Neural progenitor cell (in vitro differentiated cells): ENCODE measurements around the gene B3GALT4. TPM values are rescaled to one million over a fixed set of nuclear protein-coding genes. Genes with fewer than 3 reads are reported as not detected.
A peak's percentile ranks its signal among the peaks of the same experiment; 100 is the strongest.

ENCODE experiments used
- DNase-seq: peaks from one replicate; pipeline ENCODE4 v3.0.0-alpha.2; 2016; ENCODE audit warnings: low spot score
- H2AFZ ChIP-seq: fragments of 200-600 bp; sonication (generic); replicated peaks from 2 replicates; pipeline ENCODE4 v1.6.1; 2016; ENCODE audit warnings: antibody characterized with exemption
- H3F3A ChIP-seq: fragments of 200-600 bp; sonication (generic); 2 replicates; pipeline ENCODE4 v1.6.1; 2016; ENCODE audit warnings: antibody characterized with exemption, low read depth
- H3K27ac ChIP-seq: fragments of 200-600 bp; sonication (generic); 2 replicates; pipeline ENCODE4 v1.5.1; 2016; ENCODE audit warnings: mild to moderate bottlenecking
- H3K27me3 ChIP-seq: fragments of 200-600 bp; sonication (generic); 2 replicates; pipeline ENCODE4 v1.6.1; 2016; ENCODE audit warnings: mild to moderate bottlenecking, moderate library complexity
- H3K36me3 ChIP-seq: fragments of 200-600 bp; sonication (generic); 2 replicates; pipeline ENCODE4 v1.5.1; 2016
- H3K4me1 ChIP-seq: fragments of 200-600 bp; sonication (generic); 2 replicates; pipeline ENCODE4 v1.6.1; 2016; ENCODE audit warnings: mixed run types
- H3K4me2 ChIP-seq: fragments of 200-600 bp; sonication (generic); 2 replicates; pipeline ENCODE4 v1.6.1; 2016
- H3K4me3 ChIP-seq: fragments of 200-600 bp; sonication (generic); 2 replicates; pipeline ENCODE4 v1.5.1; 2016
- H3K79me2 ChIP-seq: fragments of 200-600 bp; sonication (generic); 2 replicates; pipeline ENCODE4 v1.6.1; 2016; ENCODE audit warnings: low read depth
- H3K9ac ChIP-seq: fragments of 200-600 bp; sonication (generic); 2 replicates; pipeline ENCODE4 v1.6.1; 2016
- H3K9me3 ChIP-seq: fragments of 200-600 bp; sonication (generic); 2 replicates; pipeline ENCODE4 v1.5.1; 2016; ENCODE audit warnings: low read depth
- H4K20me1 ChIP-seq: fragments of 200-600 bp; sonication (generic); 2 replicates; pipeline ENCODE4 v1.6.1; 2016; ENCODE audit warnings: low read depth
- H3K27ac Mint-ChIP-seq: 3 replicates; pipeline ENCODE4 v1.8.0; 2021; ENCODE audit warnings: mixed read lengths
- H3K27me3 Mint-ChIP-seq: 2 replicates; pipeline ENCODE4 v1.8.0; 2022; ENCODE audit warnings: low read depth, mild to moderate bottlenecking, inconsistent platforms, moderate library complexity, mixed read lengths; ENCODE audit not compliant: insufficient read depth
- H3K36me3 Mint-ChIP-seq: 3 replicates; pipeline ENCODE4 v1.8.0; 2021; ENCODE audit warnings: mixed read lengths
- H3K4me1 Mint-ChIP-seq: 3 replicates; pipeline ENCODE4 v1.8.0; 2021; ENCODE audit warnings: mixed read lengths
- H3K4me3 Mint-ChIP-seq: 3 replicates; pipeline ENCODE4 v1.8.0; 2021; ENCODE audit warnings: mild to moderate bottlenecking, moderate library complexity, mixed read lengths
- H3K9me3 Mint-ChIP-seq: 3 replicates; pipeline ENCODE4 v1.8.0; 2020; ENCODE audit warnings: mixed read lengths
- EZH2 ChIP-seq: fragments of 200-600 bp; sonication (generic); IDR thresholded peaks from 2 replicates; pipeline ENCODE4 v1.6.1; 2017; ENCODE audit warnings: antibody characterized with exemption, mild to moderate bottlenecking, moderate library complexity
- EZH2phosphoT487 ChIP-seq: fragments of 200-600 bp; sonication (generic); IDR thresholded peaks from 2 replicates; pipeline ENCODE4 v1.6.1; 2017; ENCODE audit warnings: antibody characterized with exemption
- total RNA-seq: library from RNA; depleted of rRNA; stranded (reverse); fragments of >200 nt; gene quantifications from 2 replicates; pipeline ENCODE4 v1.2.3, GENCODE V29; 2015; ENCODE audit warnings: low replicate concordance
- TF ChIP-seq, protein P1 (sequence below): fragments of 200-600 bp; sonication (generic); IDR thresholded peaks from 2 replicates; pipeline ENCODE4 v1.5.1; 2017; ENCODE audit warnings: antibody characterized with exemption, mild to moderate bottlenecking

B3GALT4 gene
- total RNA-seq, 1 donor from 2014 or later = 1.1 TPM

DNA sequence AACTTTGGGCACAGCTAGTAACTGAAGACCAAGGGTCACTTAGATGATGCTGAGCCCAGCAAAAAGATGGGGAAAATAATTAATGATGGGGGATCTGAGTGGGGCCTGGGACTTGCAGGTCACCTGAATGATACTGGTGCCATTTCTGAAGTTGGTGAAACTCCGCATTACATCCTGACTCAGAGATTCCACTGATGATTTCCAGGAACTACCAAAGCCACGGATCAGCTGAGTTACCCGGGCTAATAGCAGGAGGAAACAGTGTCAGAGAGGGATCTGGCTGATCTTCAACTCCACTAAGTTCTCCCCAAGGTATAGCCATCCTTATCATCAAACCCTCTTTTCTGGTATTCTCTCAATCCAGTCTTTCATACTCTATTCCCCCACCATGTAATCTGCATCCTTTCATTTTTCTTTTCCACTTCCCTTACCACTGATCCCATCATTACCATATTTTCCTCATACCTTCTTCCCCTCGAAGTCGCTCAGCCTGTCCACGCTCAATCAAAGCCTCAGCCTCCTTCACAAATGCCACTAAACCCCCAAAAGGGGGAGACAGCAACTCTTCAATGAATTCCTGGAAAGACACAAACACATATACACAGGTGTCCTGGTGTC is 25.4 kb upstream of the B3GALT4 start:
- Mint-ChIP-seq H3K27ac (no peak overlapping the region), H3K4me1 (peaks cover 26% of the 10 kb centered on the region), H3K4me3 (peak overlapping the region; percentile 4), H3K27me3 (peaks cover 3% of the 10 kb centered on the region), H3K36me3 (peaks cover 16% of the 10 kb centered on the region), H3K9me3 (no peaks in the 10 kb centered on the region)
- Histone ChIP-seq H3K27ac (no peak overlapping the region), H3K36me3 (no peaks in the 10 kb centered on the region), H3K9me3 (no peaks in the 10 kb centered on the region), H3F3A (peaks cover 20% of the 10 kb centered on the region), H3K4me1 (peaks cover 6% of the 10 kb centered on the region), H3K4me2 (no peak overlapping the region), H3K27me3 (peaks cover 24% of the 10 kb centered on the region), H3K79me2 (no peaks in the 10 kb centered on the region), H3K9ac (no peak overlapping the region), H2AFZ (no peak overlapping the region), H4K20me1 (peaks cover 6% of the 10 kb centered on the region), H3K4me3 (no peak overlapping the region)
- DNase-seq = no peak
- TF ChIP-seq, protein P1, sequence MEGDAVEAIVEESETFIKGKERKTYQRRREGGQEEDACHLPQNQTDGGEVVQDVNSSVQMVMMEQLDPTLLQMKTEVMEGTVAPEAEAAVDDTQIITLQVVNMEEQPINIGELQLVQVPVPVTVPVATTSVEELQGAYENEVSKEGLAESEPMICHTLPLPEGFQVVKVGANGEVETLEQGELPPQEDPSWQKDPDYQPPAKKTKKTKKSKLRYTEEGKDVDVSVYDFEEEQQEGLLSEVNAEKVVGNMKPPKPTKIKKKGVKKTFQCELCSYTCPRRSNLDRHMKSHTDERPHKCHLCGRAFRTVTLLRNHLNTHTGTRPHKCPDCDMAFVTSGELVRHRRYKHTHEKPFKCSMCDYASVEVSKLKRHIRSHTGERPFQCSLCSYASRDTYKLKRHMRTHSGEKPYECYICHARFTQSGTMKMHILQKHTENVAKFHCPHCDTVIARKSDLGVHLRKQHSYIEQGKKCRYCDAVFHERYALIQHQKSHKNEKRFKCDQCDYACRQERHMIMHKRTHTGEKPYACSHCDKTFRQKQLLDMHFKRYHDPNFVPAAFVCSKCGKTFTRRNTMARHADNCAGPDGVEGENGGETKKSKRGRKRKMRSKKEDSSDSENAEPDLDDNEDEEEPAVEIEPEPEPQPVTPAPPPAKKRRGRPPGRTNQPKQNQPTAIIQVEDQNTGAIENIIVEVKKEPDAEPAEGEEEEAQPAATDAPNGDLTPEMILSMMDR = no peak
- no peak for TF ChIP-seq EZH2phosphoT487
- no peak for TF ChIP-seq EZH2

DNA sequence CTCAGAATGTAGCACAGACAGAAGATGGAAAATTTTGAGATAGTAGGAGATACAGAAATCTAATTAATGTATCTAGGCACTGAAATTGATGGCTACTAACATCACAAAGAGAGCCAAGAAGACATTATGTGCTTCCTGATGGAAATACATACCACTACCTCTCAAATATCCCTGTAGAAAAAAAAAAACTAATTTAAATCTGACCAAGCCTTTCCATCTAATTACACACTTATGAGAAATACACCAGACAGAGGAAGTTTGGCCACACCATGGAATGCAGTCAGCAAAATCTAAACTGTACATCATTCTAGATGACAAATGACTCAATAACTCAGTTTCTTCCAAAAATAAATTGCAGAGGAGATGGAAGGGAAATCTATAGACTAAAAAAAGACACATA is 24.2 kb upstream of the B3GALT4 start:
- DNase-seq = no peak
- no peak overlapping the region for H3K4me3 ChIP-seq
- TF ChIP-seq, protein P1 = no peak
- TF ChIP-seq EZH2phosphoT487 (no peak), EZH2 (no peak)
- Mint-ChIP-seq H3K4me1 (peaks cover 23% of the 10 kb centered on the region), H3K27me3 (peaks cover 3% of the 10 kb centered on the region), H3K4me3 (no peak overlapping the region), H3K36me3 (peaks cover 18% of the 10 kb centered on the region), H3K27ac (no peak overlapping the region), H3K9me3 (no peaks in the 10 kb centered on the region)
- no peak overlapping the region for H2AFZ ChIP-seq
- H3K9me3 ChIP-seq = no peaks in the 10 kb centered on the region
- H3F3A ChIP-seq = peaks cover 20% of the 10 kb centered on the region
- H3K79me2 ChIP-seq = no peaks in the 10 kb centered on the region
- H3K4me2 ChIP-seq = no peak overlapping the region
- peaks cover 6% of the 10 kb centered on the region for H4K20me1 ChIP-seq
- peaks cover 12% of the 10 kb centered on the region for H3K27me3 ChIP-seq
- no peak overlapping the region for H3K9ac ChIP-seq
- H3K4me1 ChIP-seq = peaks cover 6% of the 10 kb centered on the region
- no peak overlapping the region for H3K27ac ChIP-seq
- no peaks in the 10 kb centered on the region for H3K36me3 ChIP-seq

DNA sequence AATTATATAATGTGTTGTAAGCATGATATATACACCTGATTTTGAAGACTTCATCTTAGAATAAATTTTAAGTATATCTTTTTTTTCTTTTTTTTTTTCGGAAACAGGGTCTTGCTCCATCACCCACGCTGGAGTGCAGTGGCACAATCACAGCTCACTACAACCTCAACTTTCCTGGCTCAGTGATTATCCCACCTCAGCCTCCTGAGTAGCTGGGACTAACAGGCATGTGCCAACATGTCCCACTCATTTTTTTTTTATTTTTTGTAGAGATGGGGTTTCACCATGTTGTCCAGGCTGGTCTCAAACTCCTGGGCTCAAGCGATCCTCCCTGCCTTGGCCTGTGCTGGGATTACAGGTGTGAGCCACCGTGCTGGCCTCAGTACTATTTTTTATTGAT is 22.3 kb upstream of the B3GALT4 start:
- no peak overlapping the region for H3K4me3 ChIP-seq
- no peaks in the 10 kb centered on the region for H3K27me3 ChIP-seq
- peak overlapping the region; percentile 37 for H3K27ac ChIP-seq
- H4K20me1 ChIP-seq = no peaks in the 10 kb centered on the region
- no peaks in the 10 kb centered on the region for H3K36me3 ChIP-seq
- no peak overlapping the region for H3K27ac Mint-ChIP-seq
- DNase-seq = no peak
- no peak overlapping the region for H3K9ac ChIP-seq
- no peak for TF ChIP-seq EZH2
- no peak for TF ChIP-seq EZH2phosphoT487
- TF ChIP-seq, protein P1 = no peak
- H2AFZ ChIP-seq = no peak overlapping the region
- H3K4me1 ChIP-seq = no peaks in the 10 kb centered on the region
- H3F3A ChIP-seq = peaks cover 7% of the 10 kb centered on the region
- no peaks in the 10 kb centered on the region for H3K79me2 ChIP-seq
- no peak overlapping the region for H3K4me3 Mint-ChIP-seq
- peaks cover 5% of the 10 kb centered on the region for H3K27me3 Mint-ChIP-seq
- no peaks in the 10 kb centered on the region for H3K9me3 Mint-ChIP-seq
- no peaks in the 10 kb centered on the region for H3K9me3 ChIP-seq
- H3K4me2 ChIP-seq = no peak overlapping the region
- peaks cover 10% of the 10 kb centered on the region for H3K4me1 Mint-ChIP-seq
- peaks cover 18% of the 10 kb centered on the region for H3K36me3 Mint-ChIP-seq
